ENCODE measurements around the gene ZKSCAN5. TPM values are rescaled to one million over a fixed set of nuclear protein-coding genes. Genes with fewer than 3 reads are reported as not detected.

Gene ZKSCAN5
- total RNA-seq, 2 donors from 2014 or later: 5.1 to 10.2 TPM

DNA sequence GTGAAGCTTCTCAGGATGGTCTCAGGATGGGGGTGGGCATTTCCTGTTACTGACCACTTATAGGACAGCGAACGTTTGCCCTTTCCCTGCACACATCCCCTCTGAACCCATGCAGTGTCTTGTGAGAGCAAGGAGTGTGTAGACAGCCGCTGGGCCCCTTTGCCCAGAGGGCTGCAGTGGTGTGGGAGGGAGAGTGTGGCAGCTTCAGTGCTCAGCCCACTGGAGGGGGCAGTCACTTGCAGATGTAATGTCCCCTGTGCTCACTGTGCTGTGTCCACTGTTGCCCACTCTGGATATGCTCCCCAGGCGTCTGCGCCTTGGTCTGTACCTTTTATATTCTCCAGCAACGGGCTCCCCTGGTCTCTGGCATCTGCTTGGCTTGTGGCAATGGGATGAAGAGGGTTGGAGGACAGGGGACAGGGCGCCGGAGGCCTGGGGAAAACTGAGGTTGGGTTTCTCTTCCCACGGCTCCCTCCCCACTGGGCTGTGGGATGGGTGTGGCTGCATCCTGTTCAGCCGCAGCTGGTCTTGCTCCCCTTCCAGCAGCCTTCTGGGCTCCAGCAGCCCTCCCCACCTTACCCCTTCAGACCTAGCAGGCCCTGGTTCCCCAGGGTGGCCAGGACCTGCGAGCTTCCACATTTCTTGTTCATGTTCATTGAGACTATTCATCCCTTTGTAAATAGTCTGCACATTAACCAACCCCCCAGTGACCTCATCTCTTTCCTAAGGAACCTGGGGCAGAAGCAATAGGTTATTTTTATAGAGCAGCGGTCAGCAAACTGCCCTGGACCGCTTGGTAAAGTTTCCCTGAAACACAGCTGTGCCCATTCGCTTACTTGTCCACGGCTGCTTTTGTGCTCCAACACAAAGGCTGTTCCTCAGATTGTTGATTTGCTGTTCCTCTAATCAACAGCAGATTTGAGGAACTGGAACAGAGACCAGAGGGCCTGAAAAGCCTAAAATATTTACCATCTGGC is 25.7 kb upstream of the ZKSCAN5 start:
- no peak for ATAC-seq (ENCODE audit: insufficient number of reproducible peaks, low FRiP score, low read depth)
- H3K27me3 ChIP-seq (replicated peaks; ENCODE audit: insufficient read depth): no peaks in the 10 kb centered on the region
- no peak for DNase-seq (ENCODE audit: low spot score)
- H3K4me3 ChIP-seq: no peak overlapping the region
- peaks cover 2 to 4% of the 10 kb centered on the region in 2 donors for H3K4me1 ChIP-seq (ENCODE audit: control insufficient read depth in 1 of 2, low read depth in 2 of 2)
- no peaks in the 10 kb centered on the region for H3K36me3 ChIP-seq
- TF ChIP-seq, protein P1, sequence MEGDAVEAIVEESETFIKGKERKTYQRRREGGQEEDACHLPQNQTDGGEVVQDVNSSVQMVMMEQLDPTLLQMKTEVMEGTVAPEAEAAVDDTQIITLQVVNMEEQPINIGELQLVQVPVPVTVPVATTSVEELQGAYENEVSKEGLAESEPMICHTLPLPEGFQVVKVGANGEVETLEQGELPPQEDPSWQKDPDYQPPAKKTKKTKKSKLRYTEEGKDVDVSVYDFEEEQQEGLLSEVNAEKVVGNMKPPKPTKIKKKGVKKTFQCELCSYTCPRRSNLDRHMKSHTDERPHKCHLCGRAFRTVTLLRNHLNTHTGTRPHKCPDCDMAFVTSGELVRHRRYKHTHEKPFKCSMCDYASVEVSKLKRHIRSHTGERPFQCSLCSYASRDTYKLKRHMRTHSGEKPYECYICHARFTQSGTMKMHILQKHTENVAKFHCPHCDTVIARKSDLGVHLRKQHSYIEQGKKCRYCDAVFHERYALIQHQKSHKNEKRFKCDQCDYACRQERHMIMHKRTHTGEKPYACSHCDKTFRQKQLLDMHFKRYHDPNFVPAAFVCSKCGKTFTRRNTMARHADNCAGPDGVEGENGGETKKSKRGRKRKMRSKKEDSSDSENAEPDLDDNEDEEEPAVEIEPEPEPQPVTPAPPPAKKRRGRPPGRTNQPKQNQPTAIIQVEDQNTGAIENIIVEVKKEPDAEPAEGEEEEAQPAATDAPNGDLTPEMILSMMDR (IDR thresholded peaks at IDR 0.05): no peak
- no peaks in the 10 kb centered on the region for H3K9me3 ChIP-seq
- H3K27ac ChIP-seq: no peak overlapping the region

DNA sequence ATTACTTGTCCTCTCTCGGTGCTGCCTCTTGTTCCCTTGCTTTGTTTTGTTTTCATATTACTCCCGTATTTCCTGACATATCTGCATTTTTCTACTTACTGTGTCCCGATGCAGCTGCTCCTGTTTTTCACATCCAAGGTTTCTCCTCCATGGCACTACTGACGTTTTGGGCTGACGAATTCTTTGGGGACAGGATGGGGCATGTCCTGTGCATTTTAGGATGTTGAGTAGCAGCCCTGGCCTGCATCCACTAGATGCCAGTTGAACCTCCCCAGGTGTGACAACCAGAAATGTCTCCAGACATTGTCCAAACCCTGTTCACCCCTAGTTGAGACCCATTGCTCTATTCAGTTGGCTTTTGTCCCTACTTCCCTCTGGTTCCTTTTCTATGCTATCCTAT is 19.4 kb upstream of the ZKSCAN5 start:
- H3K36me3 ChIP-seq: no peaks in the 10 kb centered on the region
- no peaks in the 10 kb centered on the region for H3K4me1 ChIP-seq (ENCODE audit: control insufficient read depth in 1 of 2, low read depth in 2 of 2)
- H3K27ac ChIP-seq: no peak overlapping the region
- ATAC-seq (ENCODE audit: insufficient number of reproducible peaks, low FRiP score, low read depth) (no peak), DNase-seq (ENCODE audit: low spot score) (no peak)
- no peak overlapping the region for H3K4me3 ChIP-seq
- TF ChIP-seq, protein P1 (IDR thresholded peaks at IDR 0.05): no peak
- no peaks in the 10 kb centered on the region for H3K27me3 ChIP-seq (replicated peaks; ENCODE audit: insufficient read depth)
- no peaks in the 10 kb centered on the region for H3K9me3 ChIP-seq

DNA sequence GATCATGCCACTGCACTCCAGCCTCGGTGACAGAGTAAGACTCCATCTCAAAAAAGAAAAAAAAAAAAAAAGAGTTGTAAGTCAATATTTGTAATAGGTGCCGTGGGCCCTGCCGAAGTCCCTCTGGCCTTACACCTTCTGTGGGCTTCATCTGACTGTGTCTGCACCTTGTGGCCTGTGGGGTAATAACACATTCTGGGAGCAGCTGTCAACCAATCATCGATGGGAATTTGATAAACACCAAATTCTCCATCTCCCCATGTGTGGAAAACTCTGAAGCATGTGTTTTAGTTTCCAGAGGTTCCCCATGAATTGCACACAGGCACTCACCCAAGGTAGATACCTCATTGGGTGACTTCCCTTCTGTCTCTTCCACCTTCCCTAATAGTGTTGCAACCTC is 15.2 kb upstream of the ZKSCAN5 start:
- H3K36me3 ChIP-seq: peaks cover 16% of the 10 kb centered on the region
- TF ChIP-seq, protein P1 (IDR thresholded peaks at IDR 0.05): no peak
- no peaks in the 10 kb centered on the region for H3K4me1 ChIP-seq (ENCODE audit: control insufficient read depth in 1 of 2, low read depth in 2 of 2)
- DNase-seq (ENCODE audit: low spot score) (no peak), ATAC-seq (ENCODE audit: insufficient number of reproducible peaks, low FRiP score, low read depth) (no peak)
- H3K9me3 ChIP-seq: peaks cover 6% of the 10 kb centered on the region
- no peaks in the 10 kb centered on the region for H3K27me3 ChIP-seq (replicated peaks; ENCODE audit: insufficient read depth)
- H3K27ac ChIP-seq: no peak overlapping the region
- no peak overlapping the region for H3K4me3 ChIP-seq

DNA sequence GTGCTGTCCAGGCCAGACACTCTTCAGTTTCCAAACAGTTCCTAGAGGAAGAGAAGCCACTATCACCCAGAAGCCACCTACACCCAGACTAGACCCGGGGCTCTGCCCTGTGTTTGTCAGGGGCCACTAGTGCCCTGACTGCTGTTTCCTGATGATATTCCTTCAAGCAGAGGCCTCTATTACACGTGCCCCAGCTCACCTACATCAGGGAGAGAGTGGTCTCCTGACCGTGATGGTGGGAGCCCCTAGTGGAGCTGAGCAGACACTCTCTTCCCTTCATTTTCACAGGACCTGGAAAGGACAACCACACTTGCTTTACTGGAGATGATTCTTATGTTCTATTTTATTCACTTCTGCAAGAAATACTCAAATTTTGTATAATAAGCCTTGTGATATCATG is 13.6 kb upstream of the ZKSCAN5 start:
- DNase-seq (ENCODE audit: low spot score) (no peak), ATAC-seq (ENCODE audit: insufficient number of reproducible peaks, low FRiP score, low read depth) (no peak)
- H3K36me3 ChIP-seq: peaks cover 23% of the 10 kb centered on the region
- H3K4me1 ChIP-seq (ENCODE audit: control insufficient read depth in 1 of 2, low read depth in 2 of 2): no peaks in the 10 kb centered on the region
- H3K27me3 ChIP-seq (replicated peaks; ENCODE audit: insufficient read depth): no peaks in the 10 kb centered on the region
- no peak overlapping the region for H3K27ac ChIP-seq
- no peak overlapping the region for H3K4me3 ChIP-seq
- TF ChIP-seq, protein P1 (IDR thresholded peaks at IDR 0.05): no peak
- H3K9me3 ChIP-seq: peaks cover 13% of the 10 kb centered on the region

DNA sequence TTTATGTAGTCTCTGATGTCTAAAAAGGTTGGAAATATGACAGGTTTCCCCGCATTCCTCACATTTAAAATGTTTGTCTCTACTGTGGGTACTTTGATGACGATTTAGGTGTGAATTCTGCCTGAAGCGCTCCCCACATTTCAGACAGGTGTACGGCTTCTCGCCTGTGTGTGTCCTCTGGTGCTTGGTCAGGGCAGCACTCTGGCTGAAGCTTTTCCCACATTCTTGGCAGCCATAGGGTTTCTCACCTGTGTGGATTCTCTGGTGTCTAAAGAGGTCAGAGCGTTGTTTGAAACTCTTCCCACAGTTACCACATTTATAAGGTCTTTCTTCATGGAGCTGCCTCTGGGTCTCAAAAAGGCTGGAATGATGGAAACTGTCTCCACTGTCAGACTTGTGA is 10.6 kb upstream of the ZKSCAN5 start:
- Histone ChIP-seq H3K36me3 (peaks cover 23% of the 10 kb centered on the region), H3K4me3 (no peak overlapping the region)
- TF ChIP-seq, protein P1 (IDR thresholded peaks at IDR 0.05): no peak

More for the DNA sequence above, 10.6 kb upstream of the ZKSCAN5 start:
- ATAC-seq (ENCODE audit: insufficient number of reproducible peaks, low FRiP score, low read depth): no peak
- DNase-seq (ENCODE audit: low spot score): no peak
- Histone ChIP-seq H3K27ac (no peak overlapping the region), H3K27me3 (replicated peaks; ENCODE audit: insufficient read depth) (no peaks in the 10 kb centered on the region), H3K9me3 (peaks cover 13% of the 10 kb centered on the region), H3K4me1 (ENCODE audit: control insufficient read depth in 1 of 2, low read depth in 2 of 2) (peaks cover 15 to 16% of the 10 kb centered on the region in 2 donors)

All from thoracic aorta (tissue), 2 donors.